Measurements from ENCODE around the gene RNF207. TPM values are rescaled to one million over a fixed set of nuclear protein-coding genes. Genes with fewer than 3 reads are reported as not detected.

Gene RNF207
- total and polyA plus RNA-seq, 2 of the 13 experiments (the other 11 are each of a cell fraction or from before 2014, with no cell fraction given), result 9.8 to 15.9 TPM

GRCh38 chr1:6199298-6200187, 6.4 kb upstream of the RNF207 start, which contains the start of gene RPL22 (continued):
- peak; percentile 75; the same call in 1 of the 2 replicates for TF ChIP-seq ZBTB20 (CRISPR knock-in tag; IDR thresholded peaks at IDR 0.05; ENCODE audit: borderline replicate concordance, low read depth)
- TF ChIP-seq NCOR1 (IDR thresholded peaks at IDR 0.05; ENCODE audit: borderline replicate concordance, low read length), result no peak
- peak in 1 of 2 experiments; percentile 9; a peak in 1 of 4 replicates for TF ChIP-seq EP300 (IDR thresholded peaks at IDR 0.05; ENCODE audit: low read depth in 2 of 2, low read length in 2 of 2)
- TF ChIP-seq EP300 (CRISPR knock-in tag; IDR thresholded peaks at IDR 0.05; ENCODE audit: borderline replicate concordance), result peak; percentile 56; the same call in 1 of the 2 replicates
- TF ChIP-seq GATAD1 (CRISPR knock-in tag; IDR thresholded peaks at IDR 0.05), result peak; percentile 94
- peak; percentile 88 for TF ChIP-seq ARHGAP35 (CRISPR knock-in tag; IDR thresholded peaks at IDR 0.05; ENCODE audit: borderline replicate concordance)
- TF ChIP-seq NKX3-1 (CRISPR knock-in tag; IDR thresholded peaks at IDR 0.05), result peak; percentile 93
- TF ChIP-seq ELF1 (CRISPR knock-in tag; IDR thresholded peaks at IDR 0.05), result peak; percentile 72
- no peak for TF ChIP-seq DMTF1 (CRISPR knock-in tag; IDR thresholded peaks at IDR 0.05)
- TF ChIP-seq SALL1 (CRISPR knock-in tag; IDR thresholded peaks at IDR 0.05), result peak; percentile 93
- TF ChIP-seq PHF21A (CRISPR knock-in tag; IDR thresholded peaks at IDR 0.05), result peak; percentile 75; the same call in 1 of the 2 replicates
- TF ChIP-seq ZNF235 (CRISPR knock-in tag; IDR thresholded peaks at IDR 0.05; ENCODE audit: borderline replicate concordance), result no peak
- no peak for TF ChIP-seq RCOR2 (CRISPR knock-in tag; IDR thresholded peaks at IDR 0.05)
- peak; percentile 84; the same call in 1 of the 2 replicates for TF ChIP-seq PAX8 (CRISPR knock-in tag; IDR thresholded peaks at IDR 0.05; ENCODE audit: borderline replicate concordance)
- peak; percentile 76; the same call in 1 of the 2 replicates for TF ChIP-seq ZSCAN20 (CRISPR knock-in tag; IDR thresholded peaks at IDR 0.05; ENCODE audit: borderline replicate concordance)
- 0 out of 2 replicates have a peak, but pooled peaks have one; percentile 52 for TF ChIP-seq THYN1 (CRISPR knock-in tag; IDR thresholded peaks at IDR 0.05; ENCODE audit: borderline replicate concordance, low read depth)
- TF ChIP-seq HNF1A (IDR thresholded peaks at IDR 0.05; ENCODE audit: low read depth), result peak; percentile 36; the same call in 1 of the 2 replicates
- peak; percentile 78; the same call in 1 of the 2 replicates for TF ChIP-seq HNF1A (CRISPR knock-in tag; IDR thresholded peaks at IDR 0.05; ENCODE audit: borderline replicate concordance)
- TF ChIP-seq ZNF205 (CRISPR knock-in tag; IDR thresholded peaks at IDR 0.05), result peak; percentile 70
- TF ChIP-seq HNF1B (CRISPR knock-in tag; IDR thresholded peaks at IDR 0.05), result peak; percentile 82
